ENCODE measurements around the gene FEV.

FEV gene

GRCh38 chr2:218985021-218985324 lies at the start of gene FEV:
Gene FEV, minus strand, starts transcription at chr2:218985184. Its CDS starts 109 bp downstream, at chr2:218985075.
- H3K4me3 ChIP-seq (ENCODE audit: low read depth, low read length): no peak within 1 kb of the TSS
- no peak for TF ChIP-seq CTCF (IDR thresholded peaks at IDR 0.05; ENCODE audit: borderline replicate concordance, insufficient read depth, low read depth, low read length)

- H3K4me3 ChIP-seq (ENCODE audit: low read depth, low read length): no peak overlapping the region
- TF ChIP-seq CTCF (IDR thresholded peaks at IDR 0.05; ENCODE audit: borderline replicate concordance, insufficient read depth, low read depth, low read length): no peak
These were observed 47.2 kb upstream of the FEV start for GRCh38 chr2:219032051-219032745.

GRCh38 chr2:219031005-219031738 lies 46.2 kb upstream of the FEV start:
- no peak for TF ChIP-seq CTCF (IDR thresholded peaks at IDR 0.05; ENCODE audit: borderline replicate concordance, insufficient read depth, low read depth, low read length)
- no peak overlapping the region for H3K4me3 ChIP-seq (ENCODE audit: low read depth, low read length)

- no peak overlapping the region for H3K4me3 ChIP-seq (ENCODE audit: low read depth, low read length)
- TF ChIP-seq CTCF (IDR thresholded peaks at IDR 0.05; ENCODE audit: borderline replicate concordance, insufficient read depth, low read depth, low read length): no peak
These were observed 45.4 kb upstream of the FEV start for GRCh38 chr2:219030177-219030940.

- no peak overlapping the region for H3K4me3 ChIP-seq (ENCODE audit: low read depth, low read length)
- TF ChIP-seq CTCF (IDR thresholded peaks at IDR 0.05; ENCODE audit: borderline replicate concordance, insufficient read depth, low read depth, low read length): peak; percentile 99
These were observed 44.8 kb upstream of the FEV start for GRCh38 chr2:219029829-219030165.

- H3K4me3 ChIP-seq (ENCODE audit: low read depth, low read length): no peak overlapping the region
- TF ChIP-seq CTCF (IDR thresholded peaks at IDR 0.05; ENCODE audit: borderline replicate concordance, insufficient read depth, low read depth, low read length): no peak
These were observed 44.2 kb upstream of the FEV start for GRCh38 chr2:219028996-219029828.
